Natural killer cell (primary cell): Measurements from ENCODE around the gene WASHC4. TPM values are rescaled to one million over a fixed set of nuclear protein-coding genes. Genes with fewer than 3 reads are reported as not detected.

Experiments used
- ATAC-seq, 3 donors: fragments of 150-1000 bp in 2 of 3; fragments of 200-7000 bp in 1 of 3; cut with Tn5 transposase; 1 replicate in 1 of 3; 2 replicates in 2 of 3; pipeline ENCODE4 v1.10.0; 2021; ENCODE audit warnings: mild to moderate bottlenecking in 2 of 3, moderate library complexity in 2 of 3
- DNase-seq, 2 donors: peaks; one replicate each; pipeline versions ENCODE4 v3.0.0 to v3.0.0-alpha.2; 2013 to 2021; ENCODE audit warnings: mixed read lengths in 1 of 2
- H3K27ac ChIP-seq: one replicate; pipeline ENCODE4 v1.5.1; 2013; ENCODE audit warnings: mild to moderate bottlenecking, low read length
- H3K27me3 ChIP-seq: one replicate; pipeline ENCODE4 v1.6.1; 2013; ENCODE audit warnings: low read length; ENCODE audit not compliant: control insufficient read depth, insufficient read depth
- H3K36me3 ChIP-seq: one replicate; pipeline ENCODE4 v1.6.1; 2013; ENCODE audit warnings: low read length; ENCODE audit not compliant: control insufficient read depth, insufficient read depth
- H3K4me1 ChIP-seq: one replicate; pipeline ENCODE4 v1.6.1; 2013; ENCODE audit warnings: low read length; ENCODE audit not compliant: control insufficient read depth, insufficient read depth
- H3K4me3 ChIP-seq: one replicate; pipeline ENCODE4 v1.5.1; 2013; ENCODE audit warnings: low read length
- H3K9me3 ChIP-seq: one replicate; pipeline ENCODE4 v1.6.1; 2013; ENCODE audit warnings: low read length; ENCODE audit not compliant: control insufficient read depth, insufficient read depth
- H3K27ac Mint-ChIP-seq, 2 donors: one replicate each; pipeline ENCODE4 v1.8.0; 2022; ENCODE audit warnings: mild to moderate bottlenecking in 2 of 2, mixed read lengths in 2 of 2, moderate library complexity in 1 of 2
- H3K27me3 Mint-ChIP-seq, 2 donors: one replicate each; pipeline ENCODE4 v1.8.0; 2022; ENCODE audit warnings: low read depth in 2 of 2, mixed read lengths in 2 of 2
- H3K36me3 Mint-ChIP-seq: one replicate; pipeline ENCODE4 v1.8.0; 2022; ENCODE audit warnings: mixed read lengths
- H3K4me1 Mint-ChIP-seq, 2 donors: one replicate each; pipeline ENCODE4 v1.8.0; 2022; ENCODE audit warnings: mixed read lengths in 2 of 2
- H3K4me3 Mint-ChIP-seq: one replicate; pipeline ENCODE4 v1.8.0; 2022; ENCODE audit warnings: mild to moderate bottlenecking, moderate library complexity, mixed read lengths
- H3K9me3 Mint-ChIP-seq, 2 donors: one replicate each; pipeline ENCODE4 v1.8.0; 2022; ENCODE audit warnings: mixed read lengths in 2 of 2
- CTCF ChIP-seq: fragments of 200-600 bp; IDR thresholded peaks from one replicate; pipeline ENCODE4 v1.8.0; 2022; ENCODE audit warnings: antibody characterized with exemption
- WGBS: methylation state at CpG from one replicate; pipeline ENCODE4 v1.1.7; 2013; ENCODE audit warnings: missing lambda C conversion rate; ENCODE audit not compliant: insufficient coverage; 5-methylcytosine and 5-hydroxymethylcytosine counted together
- intact Hi-C: fragments of 100-400 bp; cut with micrococcal nuclease; formaldehyde crosslinking; loops from one replicate; pipeline ENCODE4 v1.14.2; 2022
- total RNA-seq, 4 donors: library from RNA; stranded (reverse); fragments of 120-200 nt in 1 of 4; gene quantifications; one replicate each; pipeline versions ENCODE4 v1.2.3 to v1.2.4, GENCODE V29; 2013 to 2022

The WASHC4 gene
- total RNA-seq, 3 donors from 2014 or later (not counting 1 experiment from before 2014, with no cell fraction given) = 34.2 to 40.9 (median 35.7) TPM

GRCh38 chr12:105206686-105207374, 99.3 kb downstream of the WASHC4 start:
- H3K27me3 ChIP-seq = no peaks in the 10 kb centered on the region
- Mint-ChIP-seq H3K4me1 (no peaks in the 10 kb centered on the region), H3K36me3 (peaks cover 20% of the 10 kb centered on the region), H3K27me3 (no peaks in the 10 kb centered on the region), H3K27ac (no peak overlapping the region), H3K4me3 (no peak overlapping the region), H3K9me3 (no peaks in the 10 kb centered on the region)
- no peak for DNase-seq
- no peak for ATAC-seq
- no peak overlapping the region for H3K27ac ChIP-seq
- no peaks in the 10 kb centered on the region for H3K4me1 ChIP-seq
- no peak overlapping the region for H3K4me3 ChIP-seq
- H3K9me3 ChIP-seq = no peaks in the 10 kb centered on the region
- H3K36me3 ChIP-seq = peaks cover 64% of the 10 kb centered on the region
- no peak for TF ChIP-seq CTCF
- intact Hi-C loops = no loop called here
- WGBS = 99% methylated on average over 14 of the region's 16 CpGs

- no peak overlapping the region for H3K27ac ChIP-seq
- no peaks in the 10 kb centered on the region for H3K9me3 ChIP-seq
- peaks cover 55% of the 10 kb centered on the region for H3K36me3 ChIP-seq
- Mint-ChIP-seq H3K36me3 (peaks cover 20% of the 10 kb centered on the region), H3K4me1 (peaks cover 7 to 8% of the 10 kb centered on the region in 2 donors), H3K4me3 (no peak overlapping the region), H3K9me3 (no peaks in the 10 kb centered on the region), H3K27me3 (no peaks in the 10 kb centered on the region), H3K27ac (no peak overlapping the region)
- TF ChIP-seq CTCF = no peak
- no peak for DNase-seq
- H3K27me3 ChIP-seq = no peaks in the 10 kb centered on the region
- ATAC-seq = no peak
- H3K4me1 ChIP-seq = no peaks in the 10 kb centered on the region
- no peak overlapping the region for H3K4me3 ChIP-seq
- intact Hi-C loops = no loop called here
- 88% methylated on average over 2 of the region's 3 CpGs for WGBS
Measured at GRCh38 chr12:105209091-105209490, 101.6 kb downstream of the WASHC4 start.

GRCh38 chr12:105212438-105212837, 104.9 kb downstream of the WASHC4 start:
- 98% methylated on average over 6 of the region's 6 CpGs for WGBS
- intact Hi-C loops = no loop called here
- peaks cover 32% of the 10 kb centered on the region for H3K36me3 Mint-ChIP-seq

More at GRCh38 chr12:105212438-105212837, 104.9 kb downstream of the WASHC4 start:
- Histone ChIP-seq H3K27me3 (no peaks in the 10 kb centered on the region), H3K36me3 (peaks cover 50% of the 10 kb centered on the region), H3K4me3 (no peak overlapping the region), H3K4me1 (no peaks in the 10 kb centered on the region), H3K27ac (no peak overlapping the region), H3K9me3 (no peaks in the 10 kb centered on the region)
- no peaks in the 10 kb centered on the region for H3K9me3 Mint-ChIP-seq
- no peak overlapping the region for H3K27ac Mint-ChIP-seq
- no peak overlapping the region for H3K4me3 Mint-ChIP-seq
- H3K4me1 Mint-ChIP-seq = peaks cover 7 to 8% of the 10 kb centered on the region in 2 donors
- H3K27me3 Mint-ChIP-seq = no peaks in the 10 kb centered on the region
- no peak for TF ChIP-seq CTCF
- no peak for DNase-seq
- no peak for ATAC-seq
